Glutamatergic neuron (in vitro differentiated cells): ENCODE results near the gene FBXO7. TPM values are rescaled to one million over a fixed set of nuclear protein-coding genes. Genes with fewer than 3 reads are reported as not detected.

Source experiments
- DNase-seq: peaks from one replicate; pipeline ENCODE4 v3.0.0; 2022
- H3K27ac Mint-ChIP-seq: one replicate; pipeline ENCODE4 v1.8.0; 2020; ENCODE audit warnings: mild to moderate bottlenecking, mixed read lengths, inconsistent platforms; ENCODE audit not compliant: unreplicated experiment
- H3K27me3 Mint-ChIP-seq: one replicate; pipeline ENCODE4 v1.8.0; 2020; ENCODE audit warnings: mild to moderate bottlenecking, moderate library complexity, mixed read lengths, inconsistent platforms; ENCODE audit not compliant: unreplicated experiment
- H3K36me3 Mint-ChIP-seq: one replicate; pipeline ENCODE4 v1.8.0; 2020; ENCODE audit warnings: mild to moderate bottlenecking, mixed read lengths, inconsistent platforms; ENCODE audit not compliant: unreplicated experiment
- H3K4me1 Mint-ChIP-seq: one replicate; pipeline ENCODE4 v1.8.0; 2020; ENCODE audit warnings: mild to moderate bottlenecking, low read depth, mixed read lengths, inconsistent platforms; ENCODE audit not compliant: unreplicated experiment
- H3K4me3 Mint-ChIP-seq: one replicate; pipeline ENCODE4 v1.8.0; 2020; ENCODE audit warnings: mild to moderate bottlenecking, mixed read lengths, inconsistent platforms; ENCODE audit not compliant: unreplicated experiment
- H3K9me3 Mint-ChIP-seq: one replicate; pipeline ENCODE4 v1.8.0; 2020; ENCODE audit warnings: mild to moderate bottlenecking, moderate library complexity, mixed read lengths, inconsistent platforms; ENCODE audit not compliant: unreplicated experiment
- CTCF ChIP-seq: fragments of 200-600 bp; sonication (generic); IDR thresholded peaks from one replicate; pipeline ENCODE4 v1.5.0; 2021; ENCODE audit not compliant: partially characterized antibody, unreplicated experiment
- total RNA-seq: library from RNA; stranded (reverse); fragmentation: NEBNext Ultra II Directional; extraction: Animal tissue kit (Norgen Biotek cat#: 25700); gene quantifications from one replicate; pipeline ENCODE4 v1.2.1, GENCODE V29; 2021; ENCODE audit not compliant: unreplicated experiment

FBXO7 gene
- total RNA-seq, 1 donor from 2014 or later, result 78.3 TPM

DNA sequence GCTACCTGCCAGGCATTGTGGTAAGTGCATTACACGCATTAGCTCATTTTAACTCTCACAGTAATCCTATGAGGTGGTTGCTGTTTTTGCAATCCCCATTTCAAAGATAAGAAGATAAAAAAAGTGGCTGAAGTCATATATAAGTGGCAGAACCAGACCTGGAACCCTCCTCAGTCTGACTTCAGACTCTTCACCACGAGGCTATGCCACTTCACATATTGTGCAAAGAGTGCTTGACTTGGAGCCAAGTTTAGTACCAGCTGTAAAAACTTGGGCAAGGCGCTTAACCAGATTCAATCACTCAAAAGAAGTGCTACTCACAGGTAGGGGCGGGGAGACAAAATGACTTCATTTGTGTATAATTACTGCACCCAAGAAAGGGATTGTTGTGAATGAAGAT lies 25.6 kb upstream of the FBXO7 start:
- H3K36me3 Mint-ChIP-seq, result no peaks in the 10 kb centered on the region
- no peak overlapping the region for H3K27ac Mint-ChIP-seq
- no peak for DNase-seq
- no peaks in the 10 kb centered on the region for H3K9me3 Mint-ChIP-seq
- no peak for TF ChIP-seq CTCF
- no peaks in the 10 kb centered on the region for H3K27me3 Mint-ChIP-seq
- no peaks in the 10 kb centered on the region for H3K4me1 Mint-ChIP-seq
- no peak overlapping the region for H3K4me3 Mint-ChIP-seq

DNA sequence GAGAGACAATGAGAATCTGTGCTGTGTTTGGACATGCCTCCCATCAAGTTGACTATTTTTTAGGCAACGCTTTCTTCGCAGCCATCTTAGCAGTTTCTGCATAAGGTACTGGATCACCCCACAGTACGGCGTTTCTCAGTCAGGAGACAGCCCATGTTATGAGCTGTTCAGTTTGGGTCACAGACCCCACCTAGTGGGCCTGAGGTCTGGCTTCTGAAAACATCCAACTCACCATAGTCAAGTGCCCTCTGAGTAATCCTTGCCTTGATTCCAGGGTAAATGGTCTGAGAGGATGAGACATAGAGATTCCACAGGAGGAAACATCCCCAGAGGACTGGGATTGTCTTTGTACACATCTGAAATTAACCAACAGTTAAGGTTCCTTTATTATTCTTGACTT lies 17.6 kb upstream of the FBXO7 start:
- no peak overlapping the region for H3K27ac Mint-ChIP-seq
- H3K27me3 Mint-ChIP-seq, result peaks cover 4% of the 10 kb centered on the region
- TF ChIP-seq CTCF, result no peak

DNA sequence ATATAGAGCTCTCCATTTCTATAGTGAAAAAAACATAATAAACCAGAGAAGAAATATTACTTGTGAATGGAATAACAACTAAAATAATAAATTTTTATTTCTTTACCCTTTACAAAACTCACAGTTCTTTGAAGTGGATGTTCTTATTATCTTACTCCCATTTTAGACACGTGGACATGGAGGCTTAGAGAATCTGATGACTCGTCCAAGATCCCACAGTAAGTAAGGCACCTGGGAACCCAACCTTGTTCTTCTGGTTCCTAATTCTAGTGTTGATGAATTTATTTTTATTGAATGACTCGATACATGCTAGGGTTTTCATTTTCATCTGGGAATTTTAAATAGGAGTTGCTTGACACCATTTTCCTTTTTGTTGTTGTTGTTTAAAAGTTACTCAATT lies 12.2 kb upstream of the FBXO7 start:
- Mint-ChIP-seq H3K36me3 (no peaks in the 10 kb centered on the region), H3K4me1 (no peaks in the 10 kb centered on the region), H3K27me3 (peaks cover 7% of the 10 kb centered on the region), H3K4me3 (no peak overlapping the region), H3K27ac (no peak overlapping the region), H3K9me3 (no peaks in the 10 kb centered on the region)
- DNase-seq, result no peak
- TF ChIP-seq CTCF, result no peak

More for the DNA sequence above, 17.6 kb upstream of the FBXO7 start:
- H3K9me3 Mint-ChIP-seq, result no peaks in the 10 kb centered on the region
- no peaks in the 10 kb centered on the region for H3K36me3 Mint-ChIP-seq
- H3K4me1 Mint-ChIP-seq, result no peaks in the 10 kb centered on the region
- no peak overlapping the region for H3K4me3 Mint-ChIP-seq
- DNase-seq, result no peak

DNA sequence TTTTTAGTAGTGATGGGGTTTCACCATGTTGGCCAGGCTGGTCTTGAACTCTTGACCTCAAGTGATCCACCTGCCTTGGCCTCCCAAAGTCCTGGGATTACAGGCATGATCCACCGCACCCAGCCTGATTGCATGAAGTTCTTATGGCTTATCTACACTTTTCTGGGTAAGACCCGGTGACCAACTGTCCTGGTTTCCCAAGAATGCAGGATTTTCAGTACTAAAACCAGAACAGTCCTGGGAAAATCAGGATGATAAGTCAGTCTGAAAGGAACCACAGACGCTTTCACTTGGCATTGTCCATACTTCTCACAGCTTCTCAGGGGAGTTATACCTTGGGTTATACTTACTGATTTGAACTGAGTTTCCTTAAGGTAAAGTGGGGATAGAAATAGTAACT lies 8.9 kb upstream of the FBXO7 start:
- Mint-ChIP-seq H3K27ac (no peak overlapping the region), H3K36me3 (no peaks in the 10 kb centered on the region), H3K27me3 (peaks cover 4% of the 10 kb centered on the region)

DNA sequence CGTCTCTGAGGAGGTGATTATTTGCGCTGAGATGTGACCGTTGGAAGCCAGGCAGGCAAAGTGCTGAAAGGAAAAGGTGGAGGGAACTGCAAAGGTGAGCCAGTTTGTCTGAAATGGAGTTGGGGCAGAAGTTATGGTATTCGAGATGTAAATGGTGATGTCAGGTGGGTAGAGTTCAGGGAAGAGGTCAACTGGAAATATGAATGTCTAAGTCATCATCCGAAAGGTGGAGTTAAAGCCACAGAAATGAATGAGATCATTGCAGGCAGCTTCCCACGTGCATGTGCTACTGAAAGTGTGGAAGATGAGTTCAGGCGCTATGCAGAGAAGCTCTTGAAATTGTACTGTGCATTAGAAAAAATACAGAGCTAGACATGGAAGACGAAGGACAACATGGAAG lies 8.1 kb upstream of the FBXO7 start:
- TF ChIP-seq CTCF, result no peak
- no peaks in the 10 kb centered on the region for H3K36me3 Mint-ChIP-seq
- no peak overlapping the region for H3K4me3 Mint-ChIP-seq
- H3K27ac Mint-ChIP-seq, result no peak overlapping the region
- DNase-seq, result no peak
- H3K9me3 Mint-ChIP-seq, result no peaks in the 10 kb centered on the region
- H3K27me3 Mint-ChIP-seq, result peaks cover 4% of the 10 kb centered on the region
- H3K4me1 Mint-ChIP-seq, result peaks cover 8% of the 10 kb centered on the region

More for the DNA sequence above, 8.9 kb upstream of the FBXO7 start:
- TF ChIP-seq CTCF, result no peak
- DNase-seq, result no peak
- no peak overlapping the region for H3K4me3 Mint-ChIP-seq
- H3K9me3 Mint-ChIP-seq, result no peaks in the 10 kb centered on the region
- H3K4me1 Mint-ChIP-seq, result peaks cover 8% of the 10 kb centered on the region
